Ramos (cell line): ENCODE measurements around the gene C1orf116.

Source experiments
- in situ Hi-C: fragments of 300-500 bp; cut with MboI; formaldehyde crosslinking; loops from one replicate; pipeline ENCODE4 v1.14.3; 2022; ENCODE audit warnings: low sequenced_read_pairs; ENCODE audit not compliant: unreplicated experiment

C1orf116 gene

DNA sequence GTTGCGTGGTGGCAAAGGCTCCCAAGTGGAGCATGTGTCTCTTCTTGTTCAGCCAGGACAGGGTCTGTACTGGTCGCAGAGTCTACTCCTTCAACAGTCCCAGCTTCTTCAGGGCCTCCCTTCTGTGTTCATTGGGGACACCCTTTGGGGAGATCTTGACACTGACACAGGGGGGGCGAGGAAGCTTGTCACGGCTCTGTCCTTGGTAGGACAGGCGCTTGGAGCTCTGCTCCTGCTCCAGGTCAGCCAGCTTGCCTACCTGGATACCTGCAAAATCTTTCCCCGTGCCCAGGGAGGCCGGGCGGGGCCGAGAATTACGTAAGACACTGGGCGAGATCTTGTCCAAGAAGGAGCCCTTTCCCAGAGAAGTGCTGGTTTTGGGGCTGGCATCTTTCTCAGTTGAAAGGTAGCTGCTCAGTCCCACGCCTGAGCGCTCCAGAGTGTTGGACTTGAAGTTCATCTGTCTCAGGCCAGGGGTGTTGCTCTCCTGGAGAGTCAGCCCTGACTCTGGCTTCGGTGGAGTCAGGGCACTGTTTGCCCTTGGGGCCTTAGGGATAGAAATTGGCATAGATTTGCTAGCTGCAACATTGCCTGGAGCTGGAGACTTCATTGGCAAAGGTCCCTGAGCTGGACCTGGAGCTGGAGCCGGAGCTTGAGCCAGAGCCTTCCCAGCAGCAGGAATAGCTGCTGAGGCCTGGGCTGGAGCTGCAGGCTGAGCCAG is 10.5 kb downstream of the C1orf116 start:
- in situ Hi-C loops: no loop called here

DNA sequence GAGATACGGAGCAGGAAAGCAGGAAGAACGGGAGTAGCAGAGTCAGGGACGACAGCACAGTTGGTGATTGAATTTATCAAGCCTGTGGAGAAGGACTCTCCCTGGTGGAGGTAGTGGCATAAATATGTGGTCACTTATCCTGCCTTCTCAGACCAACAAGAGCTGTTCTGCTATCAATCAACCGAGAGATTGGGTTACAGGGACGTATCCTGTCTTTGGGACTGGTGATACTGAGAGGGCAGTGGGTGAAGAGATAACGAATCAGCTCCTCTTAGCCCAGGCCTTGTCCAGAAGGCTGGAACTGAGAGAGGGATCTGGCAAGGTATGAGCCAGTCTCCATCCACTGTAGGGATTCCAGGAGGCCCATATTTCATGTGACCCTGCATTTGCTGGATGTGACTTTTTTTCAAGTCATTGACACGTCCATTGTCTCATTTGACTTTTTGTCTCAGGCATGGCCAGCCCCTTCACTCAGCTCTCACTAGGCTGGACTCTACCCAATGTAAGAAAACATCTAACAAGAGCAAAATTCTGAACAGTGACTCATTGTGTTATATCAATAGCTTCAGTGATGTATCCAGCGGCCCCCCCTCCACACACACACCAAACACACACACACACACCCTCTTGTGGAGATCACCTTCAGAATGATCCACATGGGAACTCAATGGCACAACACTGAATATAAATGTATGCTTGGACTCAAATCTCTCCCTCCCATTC is 11.3 kb downstream of the C1orf116 start:
- in situ Hi-C loops: no loop called here

DNA sequence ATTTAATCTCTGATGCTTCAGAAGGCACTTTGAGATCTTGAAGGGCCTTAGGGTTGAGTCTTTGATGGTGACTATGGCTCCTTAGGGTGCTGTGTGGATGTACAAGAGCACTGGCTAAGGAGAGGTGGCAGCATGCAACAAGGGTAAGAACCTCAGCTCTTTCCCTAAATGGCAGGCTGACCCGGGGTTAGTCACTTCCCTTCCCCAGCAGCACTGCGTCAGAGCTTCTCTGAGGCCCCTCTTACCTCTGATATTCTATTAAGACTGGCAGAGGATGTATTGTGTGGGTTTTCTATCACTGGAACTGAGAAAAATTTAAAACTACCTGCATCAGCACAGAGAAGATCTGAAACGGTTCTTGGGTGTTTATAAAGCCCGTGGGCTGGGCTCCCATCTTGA is 11.8 kb downstream of the C1orf116 start:
- in situ Hi-C loops: no loop called here

DNA sequence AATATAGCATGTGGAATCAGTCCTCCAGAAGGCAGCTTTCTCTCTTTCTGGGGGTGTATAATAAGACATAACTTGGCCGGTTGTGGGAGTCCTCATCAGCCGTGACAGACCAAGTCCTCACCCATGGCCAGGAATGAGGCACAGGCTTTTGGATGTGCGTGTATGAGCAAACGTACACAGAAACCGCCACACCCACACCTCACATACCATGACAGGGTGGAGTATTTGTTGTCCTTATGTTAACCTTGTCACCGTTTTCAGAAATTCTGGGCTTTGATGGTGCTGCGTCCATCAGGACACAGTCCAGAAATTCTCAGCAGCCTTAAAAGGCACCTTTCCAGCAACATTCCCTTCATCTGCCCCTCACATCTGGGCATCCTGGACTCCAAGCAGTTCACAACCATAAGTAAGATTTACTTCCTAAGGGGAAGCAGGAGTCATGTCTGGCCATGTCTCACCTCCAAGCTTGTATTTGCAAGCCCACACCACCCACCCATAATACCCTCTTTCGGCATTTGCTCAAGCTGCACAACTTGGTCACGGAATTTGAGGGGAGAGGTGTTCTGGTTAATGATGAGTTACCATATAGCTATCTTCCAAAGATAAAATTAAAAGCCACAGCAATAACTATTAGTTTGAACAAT is 12.4 kb downstream of the C1orf116 start:
- in situ Hi-C loops: no loop called here

DNA sequence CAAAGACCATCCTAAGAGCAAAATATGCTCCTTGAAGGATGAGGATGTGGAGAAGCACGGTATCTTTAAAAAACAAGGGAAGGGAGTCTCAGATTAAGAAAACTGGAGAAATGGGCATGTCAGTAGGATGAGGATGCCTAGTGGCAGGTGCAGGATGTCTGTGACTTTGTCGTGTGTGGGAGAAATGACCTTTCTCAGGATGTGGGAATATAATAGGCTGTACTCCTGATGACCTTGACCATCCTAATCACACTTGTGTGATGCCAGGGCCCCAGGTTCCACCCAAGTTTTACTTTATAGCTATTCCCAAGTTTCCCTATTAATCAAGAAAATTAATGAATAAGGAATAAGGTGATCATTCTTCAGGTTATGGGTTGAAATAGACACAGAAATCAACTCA is 12.9 kb downstream of the C1orf116 start:
- in situ Hi-C loops: no loop called here

DNA sequence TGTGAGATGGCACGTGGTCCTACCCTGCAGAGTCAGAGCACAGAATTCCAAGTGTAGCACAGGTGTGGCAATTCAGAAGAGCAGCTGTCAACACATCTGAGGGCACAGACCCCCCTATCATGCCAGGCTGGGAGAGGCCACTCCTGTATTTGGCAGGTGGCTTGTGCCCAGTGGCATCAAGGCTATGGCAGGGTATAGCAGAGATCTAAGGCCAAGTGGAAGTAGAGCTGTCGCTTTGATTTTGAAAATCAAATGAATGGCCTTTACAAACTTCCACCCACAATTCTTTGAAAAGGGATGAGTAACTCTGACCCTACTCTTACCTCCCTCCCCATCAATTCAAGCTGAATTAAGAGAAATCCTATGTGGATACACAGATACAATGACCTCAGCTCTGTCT is 13.4 kb downstream of the C1orf116 start:
- in situ Hi-C loops: no loop called here

DNA sequence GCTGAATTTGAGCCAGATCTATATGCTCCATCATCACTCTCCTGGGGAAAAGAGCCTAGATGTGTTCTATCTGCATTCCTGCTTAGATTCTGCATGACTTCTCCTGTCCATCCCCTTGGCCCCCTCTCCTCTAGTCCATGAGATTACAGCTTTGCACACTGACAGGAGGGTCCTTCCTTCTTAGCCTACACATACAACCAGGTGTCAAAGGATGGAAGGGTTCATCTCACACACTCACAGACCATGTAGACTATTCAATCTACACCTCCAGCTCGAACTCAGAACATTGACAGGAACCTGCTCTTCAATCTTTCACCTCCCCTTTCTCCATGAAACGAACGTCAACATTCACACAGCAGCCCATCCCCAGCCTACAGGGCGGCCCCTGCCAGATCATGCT is 13.8 kb downstream of the C1orf116 start:
- in situ Hi-C loops: no loop called here

DNA sequence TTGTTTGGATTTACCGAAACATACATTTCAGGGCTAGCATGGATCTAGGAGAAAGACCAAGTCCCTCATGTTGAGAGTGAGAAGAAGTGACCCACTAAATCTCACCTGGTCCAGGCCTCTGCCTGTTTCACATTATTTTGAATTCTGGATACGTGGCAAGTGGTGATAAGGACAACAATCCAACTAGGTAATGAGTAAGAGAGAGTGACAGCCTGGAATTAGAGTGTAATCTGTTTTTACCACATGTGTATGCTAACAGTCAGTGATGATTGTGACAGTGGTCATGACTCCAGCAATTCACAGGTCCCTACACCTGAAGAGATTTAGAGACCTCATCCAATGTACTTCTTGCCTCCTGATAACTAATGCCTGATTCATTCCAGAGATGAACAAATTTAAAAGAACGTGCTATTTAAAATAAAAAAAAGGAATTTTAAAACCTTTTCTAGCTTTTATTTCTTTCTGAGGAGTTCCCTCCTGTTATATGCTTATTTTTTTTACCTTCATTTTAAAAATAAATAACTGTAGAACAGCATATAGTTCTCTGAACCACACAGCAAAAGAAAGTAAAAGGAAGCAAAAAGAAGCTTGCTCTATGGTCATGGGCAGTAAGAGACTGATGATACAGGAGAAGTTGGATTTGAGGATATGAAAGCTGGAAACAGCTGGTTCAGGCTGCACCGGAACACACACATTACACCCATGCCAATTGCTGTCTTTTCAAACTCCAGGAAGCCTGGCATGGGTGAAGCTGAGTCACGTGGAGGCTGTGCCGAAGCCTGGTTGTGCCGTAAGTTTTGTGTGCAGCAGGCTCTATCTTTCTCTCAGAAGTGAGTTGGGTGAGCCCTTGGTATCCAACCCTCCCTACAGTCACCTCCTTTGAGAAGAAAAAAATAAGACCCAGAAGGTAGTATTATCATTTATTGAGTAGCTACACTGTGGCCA is 14.7 kb downstream of the C1orf116 start:
- in situ Hi-C loops: no loop called here

DNA sequence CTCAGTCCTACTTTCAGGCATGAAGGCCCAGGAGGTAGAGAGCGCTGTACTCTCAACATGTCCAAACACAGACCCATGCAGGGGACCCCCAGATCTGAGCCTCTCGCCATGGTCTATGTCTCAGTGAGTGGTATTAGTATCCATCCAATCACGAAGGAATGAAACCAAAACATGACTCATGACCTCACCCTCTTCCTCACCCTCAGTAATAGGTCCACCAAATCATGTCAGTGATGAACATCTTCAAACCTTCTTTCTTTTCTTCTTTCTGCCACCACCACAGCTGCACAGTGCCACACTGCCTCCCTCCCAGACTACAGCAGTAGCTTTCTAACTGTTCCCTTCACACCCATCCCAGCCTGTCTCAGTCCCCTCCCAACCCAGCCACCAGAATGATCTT is 16.8 kb downstream of the C1orf116 start:
- in situ Hi-C loops: no loop called here

DNA sequence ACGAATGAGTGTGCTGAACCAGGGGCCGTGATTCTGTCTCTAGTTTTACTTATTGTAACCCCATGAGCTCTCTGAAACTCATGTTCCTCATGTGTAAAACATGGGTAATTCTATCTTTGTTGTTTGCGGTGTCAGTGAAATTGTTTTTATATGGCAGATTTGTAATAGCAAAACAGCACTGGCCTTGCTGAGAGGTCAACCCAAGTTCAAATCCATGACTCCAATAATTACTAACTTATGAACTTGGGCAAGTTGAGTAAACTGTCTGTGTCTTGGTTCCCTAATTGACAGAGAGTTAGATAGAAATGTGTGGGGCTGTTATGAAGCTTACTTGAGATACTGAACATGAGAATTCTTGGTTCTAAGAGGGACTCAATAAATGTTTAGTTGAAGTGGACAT is 17.8 kb downstream of the C1orf116 start:
- in situ Hi-C loops: no loop called here

DNA sequence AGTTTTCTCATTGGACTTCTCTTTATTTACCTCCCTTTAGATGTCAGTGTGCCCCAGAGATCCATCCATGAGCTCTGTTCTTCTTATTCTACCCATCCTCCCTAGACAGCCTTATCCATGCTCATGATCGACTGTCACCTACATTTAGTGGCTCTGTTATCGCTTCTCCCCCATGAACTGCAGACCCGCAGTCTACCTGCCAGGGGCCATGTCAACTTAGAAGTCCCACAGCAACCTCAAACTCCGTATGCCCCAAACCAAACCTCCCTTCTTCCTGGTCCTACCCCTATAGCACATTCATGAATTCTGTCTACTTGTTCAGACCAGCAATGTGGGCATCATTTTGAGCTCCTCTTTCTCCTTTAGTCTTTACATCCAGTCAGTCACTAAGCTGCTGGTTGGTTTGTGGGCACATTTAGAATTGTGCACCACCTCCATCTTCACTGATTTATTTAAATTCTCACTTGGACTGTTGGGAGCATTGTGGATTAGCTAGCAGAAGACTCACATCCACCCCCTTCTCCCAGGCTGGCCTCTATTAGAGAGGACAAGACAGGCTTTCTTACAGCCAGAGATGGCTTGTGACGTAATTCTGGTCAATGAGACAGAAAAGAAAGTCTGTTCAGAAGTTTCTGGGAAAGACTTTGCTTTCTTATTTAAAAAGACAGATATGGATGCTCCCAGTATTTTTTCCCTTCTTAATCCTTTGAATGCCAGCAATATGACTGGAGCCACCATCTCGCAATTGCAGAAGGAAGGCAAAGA is 19.1 kb downstream of the C1orf116 start:
- in situ Hi-C loops: no loop called here

DNA sequence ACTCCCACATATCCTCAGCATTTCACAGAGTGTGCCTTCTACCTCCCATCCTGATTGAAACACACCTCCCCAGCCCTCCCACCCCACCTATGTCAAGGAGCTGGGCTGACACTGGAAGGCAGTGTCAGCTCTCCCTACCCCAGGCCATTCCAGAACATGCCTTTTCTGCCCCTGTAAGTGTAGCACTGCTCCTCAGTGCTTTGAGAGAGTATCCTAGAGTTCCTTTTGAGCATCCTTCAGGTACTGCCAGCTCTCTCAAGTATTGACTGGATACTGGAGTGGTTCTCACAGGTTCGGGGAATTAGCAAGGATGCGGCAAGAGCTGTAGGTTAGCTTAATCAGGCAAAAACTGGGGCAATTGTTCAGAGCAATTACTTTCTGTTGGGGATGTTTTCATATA is 21.8 kb downstream of the C1orf116 start:
- in situ Hi-C loops: no loop called here

DNA sequence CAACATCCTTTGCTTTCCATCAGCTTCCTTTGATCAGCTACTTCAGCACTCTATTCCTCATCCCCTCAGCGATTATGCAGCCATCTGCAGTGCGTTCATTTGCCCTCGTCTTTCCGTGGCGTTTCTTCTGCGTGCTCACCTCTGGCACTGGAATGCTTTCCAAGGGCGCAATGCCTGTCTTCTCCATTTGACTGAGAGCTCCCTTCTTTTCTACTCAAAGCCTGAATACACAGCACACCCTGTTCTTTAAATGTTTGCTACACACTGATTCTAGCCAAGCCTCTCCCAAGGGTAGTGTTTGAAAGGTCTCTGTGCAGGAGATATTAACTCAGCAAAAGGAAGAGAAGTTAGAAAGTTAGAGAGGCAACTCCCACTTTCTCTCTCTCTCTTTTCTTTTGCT is 22.6 kb downstream of the C1orf116 start:
- in situ Hi-C loops: no loop called here

DNA sequence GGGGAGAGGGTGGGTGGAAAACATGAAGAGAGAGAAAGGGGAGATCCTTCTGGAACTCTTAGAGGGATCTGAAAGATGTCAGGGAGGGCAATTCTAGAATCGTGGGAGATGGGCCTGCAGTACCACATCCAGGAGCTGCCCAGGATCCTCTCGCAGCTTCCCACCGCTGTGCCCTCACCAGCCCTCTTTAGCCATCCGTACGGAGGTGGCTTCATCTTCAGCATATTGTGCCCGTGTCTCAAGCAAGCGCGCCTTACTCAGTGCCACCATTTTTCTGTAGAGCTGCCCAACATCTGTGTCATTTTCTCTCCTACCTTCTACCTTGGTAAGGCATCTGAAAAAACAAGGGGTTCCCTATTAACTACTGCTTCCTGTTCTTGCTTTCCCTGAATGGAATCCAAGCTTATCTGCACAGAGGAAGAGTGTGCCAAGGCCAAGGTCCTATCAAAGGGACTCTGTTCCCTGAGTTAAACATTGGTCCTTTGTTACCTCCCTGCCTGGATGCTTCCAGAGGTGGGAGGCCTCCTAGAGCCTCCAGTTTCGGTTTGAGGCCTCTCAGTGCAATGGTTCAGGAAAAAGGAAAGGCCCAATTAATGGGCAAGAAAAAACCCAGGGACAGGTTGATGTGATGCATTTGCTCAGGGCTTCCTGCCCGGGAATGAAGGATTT is 23.2 kb downstream of the C1orf116 start:
- in situ Hi-C loops: no loop called here

DNA sequence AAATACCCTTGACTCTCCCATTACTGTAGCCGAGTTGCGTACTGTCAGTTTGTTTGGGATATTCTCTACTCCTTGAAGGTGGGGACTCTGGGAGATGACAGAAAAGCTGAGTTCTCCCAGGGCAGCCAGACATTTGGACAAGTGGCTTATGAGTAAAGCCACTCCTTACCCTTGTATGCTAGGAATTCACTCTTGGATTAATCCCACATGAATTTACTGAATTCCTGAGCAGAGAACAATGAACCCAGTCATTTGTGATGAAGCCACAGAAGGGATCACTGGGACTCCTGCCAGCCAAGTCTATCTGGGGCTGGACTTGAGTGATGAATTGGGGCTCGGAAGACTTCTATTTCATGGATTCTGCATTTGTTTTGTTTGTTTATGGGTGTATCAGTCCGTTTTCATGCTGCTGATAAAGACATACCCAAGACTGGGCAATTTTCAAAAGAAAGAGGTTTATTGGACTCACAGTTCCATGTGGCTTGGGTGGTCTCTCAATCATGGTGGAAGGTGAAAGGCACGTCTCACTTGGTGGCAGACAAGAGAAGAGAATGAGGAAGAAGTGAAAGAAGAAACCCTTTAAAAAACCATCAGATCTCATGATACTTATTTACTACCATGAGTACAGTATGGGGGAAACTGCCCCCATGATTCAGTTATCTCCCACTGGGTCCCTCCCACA is 25.1 kb downstream of the C1orf116 start:
- in situ Hi-C loops: no loop called here

DNA sequence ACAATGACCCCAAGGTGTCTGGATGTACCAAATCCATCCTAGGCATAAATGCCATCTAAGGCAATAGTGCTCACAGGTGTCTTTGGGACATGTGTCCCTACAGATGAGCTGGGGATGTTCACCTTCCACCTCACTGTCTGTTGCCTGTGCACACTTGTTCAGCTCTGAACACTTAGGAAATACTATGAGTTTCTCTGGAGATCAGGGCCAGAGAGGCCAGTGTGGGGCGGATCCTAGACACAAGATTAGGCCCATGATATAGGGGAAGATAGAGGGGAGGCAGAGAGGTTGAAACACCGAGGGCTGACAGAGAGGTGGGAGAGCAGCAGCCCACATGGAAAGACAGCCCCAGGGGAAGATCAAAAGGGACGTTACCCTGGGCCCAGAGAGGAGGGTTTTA is 25.6 kb downstream of the C1orf116 start:
- in situ Hi-C loops: no loop called here

DNA sequence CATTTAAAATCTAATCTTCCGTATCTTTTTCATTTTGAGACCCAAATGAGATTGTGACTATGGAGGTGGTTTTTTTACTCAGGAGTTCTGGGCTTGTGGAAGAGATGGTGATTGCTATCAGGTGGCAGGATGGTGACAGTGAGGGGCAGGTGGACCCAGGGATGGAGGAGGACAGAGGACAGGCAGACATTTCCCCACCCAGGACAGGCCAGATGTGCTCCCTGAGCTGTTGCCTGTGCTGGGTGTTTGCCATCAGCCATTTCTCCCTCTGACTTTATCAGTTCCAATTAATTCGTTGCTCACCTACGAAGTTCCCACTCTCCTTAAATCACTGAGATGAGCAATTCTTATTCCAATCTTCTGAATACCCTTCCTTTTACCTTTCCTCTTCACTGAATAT is 26.5 kb downstream of the C1orf116 start:
- in situ Hi-C loops: no loop called here

DNA sequence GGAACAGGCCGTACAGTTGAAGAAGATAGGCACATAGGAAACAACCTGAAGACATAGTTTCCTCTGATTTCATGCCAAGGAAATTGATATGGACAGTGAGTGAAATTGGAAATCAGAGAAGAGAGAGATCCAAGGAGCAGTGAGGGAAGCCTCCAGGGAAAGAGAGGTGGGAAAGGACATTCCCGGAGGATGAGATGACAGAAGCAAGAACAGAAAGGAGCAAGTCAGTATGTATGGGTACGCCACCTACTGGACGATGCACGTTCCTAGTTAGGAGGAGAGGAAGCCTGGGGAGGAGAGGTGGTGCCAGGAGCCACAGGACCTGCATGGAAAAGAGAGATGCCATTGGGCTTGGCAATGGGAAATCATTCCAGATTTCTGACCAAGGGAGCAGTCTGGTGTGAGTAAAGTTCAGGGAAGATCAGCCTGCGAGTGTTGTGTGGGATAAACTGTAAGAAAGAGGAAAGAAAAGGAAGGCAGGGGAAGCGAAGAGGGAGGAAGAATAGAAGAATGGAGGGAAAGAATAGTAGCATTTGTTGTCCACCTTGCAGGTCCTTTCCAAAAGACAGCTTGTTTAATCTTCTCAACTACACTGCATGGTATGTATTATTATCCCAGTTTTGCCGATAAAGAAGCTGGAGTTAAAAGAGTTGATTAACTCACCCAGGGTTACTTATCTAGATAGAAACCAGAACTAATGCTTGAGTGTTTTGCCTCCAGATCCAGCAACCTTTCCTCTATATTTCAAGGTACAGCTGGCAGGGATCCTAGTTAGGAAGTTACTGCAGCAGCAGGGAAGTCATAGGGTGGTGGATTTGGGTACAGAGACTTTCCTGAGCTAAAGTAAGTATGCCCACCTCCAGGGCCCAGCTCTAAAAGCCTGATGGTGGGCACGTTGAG is 27.4 kb downstream of the C1orf116 start:
- in situ Hi-C loops: no loop called here
